NT2/D1 (cell line): ENCODE results near the gene MAT1A.

Experiments
- SUZ12 ChIP-seq: IDR thresholded peaks from 2 replicates; pipeline ENCODE4 v1.6.1; 2011; ENCODE audit not compliant: insufficient read length, insufficient read depth; ENCODE audit errors: extremely low read depth
- YY1 ChIP-seq: IDR thresholded peaks from 2 replicates; pipeline ENCODE4 v1.6.1; 2011; ENCODE audit not compliant: insufficient read length, insufficient read depth
- ZNF274 ChIP-seq: IDR thresholded peaks from 2 replicates; pipeline ENCODE4 v1.6.1; 2011; ENCODE audit warnings: mild to moderate bottlenecking, low read depth, low read length

GRCh38 chr10:80296942-80297341 is 7.5 kb upstream of the MAT1A start:
- no peak for TF ChIP-seq SUZ12
- TF ChIP-seq YY1, result no peak
- no peak for TF ChIP-seq ZNF274
